ENCODE results near the gene CLCN4.

DNA sequence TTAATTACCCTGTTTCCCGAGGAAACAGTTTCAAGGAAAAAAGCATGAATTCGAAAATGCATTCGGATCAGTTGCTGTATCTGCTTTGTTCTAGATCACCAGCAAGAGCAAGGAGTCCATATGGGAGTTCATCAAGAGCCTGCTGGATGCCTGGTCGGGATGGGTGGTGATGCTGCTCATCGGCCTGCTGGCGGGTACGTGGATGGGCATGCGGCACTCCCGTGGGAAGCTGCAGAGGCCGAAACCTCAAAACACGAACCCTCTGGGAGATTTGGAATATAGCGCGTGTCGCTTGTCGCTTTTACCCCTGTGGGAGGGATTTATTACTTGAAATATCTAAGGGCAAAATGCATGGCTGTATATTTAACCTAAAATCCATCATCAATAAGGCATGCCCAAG is 30.6 kb downstream of the CLCN4 start:
- TF ChIP-seq, protein P1, sequence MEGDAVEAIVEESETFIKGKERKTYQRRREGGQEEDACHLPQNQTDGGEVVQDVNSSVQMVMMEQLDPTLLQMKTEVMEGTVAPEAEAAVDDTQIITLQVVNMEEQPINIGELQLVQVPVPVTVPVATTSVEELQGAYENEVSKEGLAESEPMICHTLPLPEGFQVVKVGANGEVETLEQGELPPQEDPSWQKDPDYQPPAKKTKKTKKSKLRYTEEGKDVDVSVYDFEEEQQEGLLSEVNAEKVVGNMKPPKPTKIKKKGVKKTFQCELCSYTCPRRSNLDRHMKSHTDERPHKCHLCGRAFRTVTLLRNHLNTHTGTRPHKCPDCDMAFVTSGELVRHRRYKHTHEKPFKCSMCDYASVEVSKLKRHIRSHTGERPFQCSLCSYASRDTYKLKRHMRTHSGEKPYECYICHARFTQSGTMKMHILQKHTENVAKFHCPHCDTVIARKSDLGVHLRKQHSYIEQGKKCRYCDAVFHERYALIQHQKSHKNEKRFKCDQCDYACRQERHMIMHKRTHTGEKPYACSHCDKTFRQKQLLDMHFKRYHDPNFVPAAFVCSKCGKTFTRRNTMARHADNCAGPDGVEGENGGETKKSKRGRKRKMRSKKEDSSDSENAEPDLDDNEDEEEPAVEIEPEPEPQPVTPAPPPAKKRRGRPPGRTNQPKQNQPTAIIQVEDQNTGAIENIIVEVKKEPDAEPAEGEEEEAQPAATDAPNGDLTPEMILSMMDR (IDR thresholded peaks at IDR 0.05), result no peak
- TF ChIP-seq POLR2A (IDR thresholded peaks at IDR 0.05) (no peak), EP300 (IDR thresholded peaks at IDR 0.05) (no peak)

Measured in tibial nerve (tissue), 4 donors.